ENCODE measurements around the gene TNRC6C. TPM values are rescaled to one million over a fixed set of nuclear protein-coding genes. Genes with fewer than 3 reads are reported as not detected.

Gene TNRC6C
- polyA plus RNA-seq, 4 donors: 13.0 to 16.1 (median 14.4) TPM

DNA sequence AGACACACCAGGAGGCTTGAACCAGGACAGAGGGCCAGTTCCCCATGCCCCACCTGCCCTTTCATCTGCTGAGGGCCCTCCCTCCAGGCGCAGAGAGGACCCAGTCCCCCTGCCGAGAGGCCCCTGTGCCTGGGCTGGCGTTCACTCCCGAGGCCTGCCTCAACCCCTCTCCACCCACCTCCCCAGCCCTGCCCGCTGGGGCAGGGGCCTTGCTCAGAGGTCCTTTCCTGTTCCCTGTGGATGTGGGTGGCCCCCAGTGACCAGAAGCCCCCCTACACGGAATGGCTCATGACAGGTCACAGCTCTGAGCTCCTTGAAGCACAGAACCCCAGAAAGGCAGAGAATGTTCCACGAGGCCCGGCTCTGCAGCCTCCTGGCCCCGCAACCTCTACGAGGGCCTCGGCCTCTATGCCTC is 163.3 kb downstream of the TNRC6C start:
- no peak for DNase-seq (ENCODE audit: low read depth in 4 of 4, low spot score in 3 of 4)

DNA sequence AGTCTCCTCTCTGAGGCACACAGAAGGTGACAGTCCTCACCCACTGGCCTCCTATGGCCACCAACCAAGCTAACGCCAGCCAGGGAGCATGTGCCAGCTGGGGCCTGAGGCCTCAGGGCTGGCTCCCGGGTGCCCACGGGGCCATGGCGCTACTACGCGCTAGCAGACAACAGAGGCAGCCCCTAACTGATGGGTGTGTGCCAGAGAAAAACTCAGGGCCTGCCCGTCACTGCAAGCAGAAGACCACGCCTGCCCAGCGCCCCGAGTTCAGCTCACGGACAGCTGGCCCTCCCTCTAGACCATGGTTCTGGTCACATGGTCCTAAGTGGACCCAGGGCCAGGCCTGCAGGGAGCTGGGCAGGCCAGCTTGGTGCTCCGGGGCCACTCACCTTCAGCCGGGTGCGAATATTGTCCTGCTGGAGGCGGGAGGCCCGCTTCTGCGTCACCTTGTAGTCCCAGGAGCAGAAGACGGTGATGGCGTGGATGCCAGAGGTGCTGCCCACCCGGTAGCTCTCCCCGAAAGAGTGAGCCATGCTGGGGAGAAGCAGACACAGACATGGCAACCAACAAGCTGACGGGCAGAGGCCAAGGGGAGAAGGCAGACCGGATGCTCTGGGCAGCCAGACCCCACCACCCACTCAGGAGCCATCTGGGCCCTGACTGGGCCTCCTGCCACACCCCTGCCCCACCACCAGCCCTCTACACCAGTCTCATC is 163.9 kb downstream of the TNRC6C start:
- no peak for DNase-seq (ENCODE audit: low read depth in 4 of 4, low spot score in 3 of 4)

DNA sequence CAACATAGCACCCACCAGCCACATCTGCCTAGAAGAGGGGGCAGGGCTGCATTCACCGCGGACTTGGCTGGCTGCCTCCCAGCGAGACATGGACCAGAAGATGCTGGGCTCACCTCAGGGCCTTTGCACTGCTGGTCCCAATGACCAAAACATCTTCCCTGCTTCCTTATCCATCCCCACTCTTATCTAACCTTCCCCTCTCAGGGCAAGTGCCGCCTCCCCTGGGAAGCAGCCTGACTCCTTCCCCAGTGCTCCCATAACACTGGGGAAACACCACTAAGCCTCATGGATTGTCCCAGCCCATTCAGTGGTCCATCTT is 164.4 kb downstream of the TNRC6C start:
- DNase-seq (ENCODE audit: low read depth in 4 of 4, low spot score in 3 of 4): no peak

DNA sequence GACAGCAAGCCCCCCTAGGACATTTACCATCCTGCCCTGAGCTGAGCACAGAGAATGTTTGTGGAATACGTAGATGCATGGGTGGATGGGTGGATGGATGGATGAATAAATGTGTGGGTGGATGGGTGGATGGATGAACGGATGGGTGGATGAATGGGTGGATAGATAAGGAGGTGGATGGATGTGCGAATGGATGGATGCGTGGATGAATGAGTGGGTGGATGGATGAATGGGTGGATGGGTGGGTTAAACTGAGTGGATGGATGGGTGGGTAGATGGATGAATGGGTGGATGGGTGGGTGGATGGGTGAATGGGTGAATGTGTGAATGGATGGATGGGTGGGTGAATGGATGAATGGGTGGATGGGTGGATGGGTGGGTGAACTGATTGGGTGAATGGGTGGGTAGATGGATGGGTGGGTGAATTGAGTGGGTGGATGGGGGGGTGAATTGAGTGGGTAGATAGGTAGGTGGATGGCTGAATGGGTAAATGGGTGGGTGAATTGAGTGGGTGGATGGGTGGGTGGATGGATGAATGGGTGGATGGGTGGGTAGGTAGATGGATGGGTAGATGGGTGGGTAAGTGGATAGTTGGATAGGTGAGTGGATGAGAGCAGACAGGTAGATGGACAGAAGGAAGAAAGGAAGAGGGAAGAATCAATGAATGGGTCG is 164.9 kb downstream of the TNRC6C start:
- DNase-seq (ENCODE audit: low read depth in 4 of 4, low spot score in 3 of 4): no peak

DNA sequence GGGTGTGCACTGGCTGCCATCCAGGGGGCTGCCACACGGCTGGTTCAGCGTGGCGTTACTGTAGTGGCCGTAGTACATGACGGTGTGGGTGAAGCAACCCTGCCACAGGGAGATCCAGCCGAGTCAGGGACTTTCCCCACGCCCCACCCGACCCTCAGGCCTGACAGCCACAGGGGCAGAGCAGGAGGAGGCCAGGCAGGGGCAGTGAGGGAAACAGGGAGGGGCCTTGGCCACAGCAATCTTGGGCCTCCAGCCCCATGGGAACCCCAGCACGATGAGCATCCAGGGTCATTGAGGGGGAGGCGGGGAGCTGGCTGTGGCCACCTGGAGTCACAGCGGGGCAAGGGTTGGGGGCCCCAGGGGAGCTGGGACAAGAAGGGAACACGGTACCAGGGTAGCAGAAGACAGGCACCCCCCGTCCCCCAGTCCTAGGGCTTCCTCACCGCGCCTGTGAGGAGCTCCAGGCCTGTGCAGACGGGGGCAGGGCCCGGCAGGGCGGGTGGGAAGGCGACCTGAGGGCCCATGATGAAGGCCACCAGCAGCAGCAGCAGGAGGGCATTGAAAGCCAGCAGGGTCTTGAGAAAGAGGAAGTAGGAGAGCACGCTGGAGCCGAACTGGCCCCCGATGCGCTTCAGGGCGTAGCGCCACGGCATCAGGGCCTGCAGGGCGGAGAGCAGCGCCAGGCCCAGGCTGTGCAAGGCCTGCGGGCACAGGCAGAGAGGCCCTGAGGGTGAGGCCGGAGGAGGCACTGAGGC is 165.8 kb downstream of the TNRC6C start:
- no peak for DNase-seq (ENCODE audit: low read depth in 4 of 4, low spot score in 3 of 4)

DNA sequence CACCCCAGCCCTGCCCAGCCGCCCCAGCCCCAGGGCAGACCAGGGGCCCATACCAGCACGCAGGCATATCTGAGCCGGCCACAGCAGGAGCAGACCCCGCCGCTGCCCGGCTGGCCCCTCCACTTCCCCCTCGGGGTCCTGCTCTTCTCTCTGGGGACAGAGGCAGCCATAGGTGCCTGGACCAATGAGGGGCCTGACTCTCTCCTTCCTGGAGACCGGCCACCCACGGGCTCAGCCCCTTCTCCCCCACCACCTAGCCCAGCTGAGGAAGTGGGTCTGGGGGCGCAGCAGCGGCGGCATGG is 166.3 kb downstream of the TNRC6C start:
- DNase-seq (ENCODE audit: low read depth in 4 of 4, low spot score in 3 of 4): no peak

DNA sequence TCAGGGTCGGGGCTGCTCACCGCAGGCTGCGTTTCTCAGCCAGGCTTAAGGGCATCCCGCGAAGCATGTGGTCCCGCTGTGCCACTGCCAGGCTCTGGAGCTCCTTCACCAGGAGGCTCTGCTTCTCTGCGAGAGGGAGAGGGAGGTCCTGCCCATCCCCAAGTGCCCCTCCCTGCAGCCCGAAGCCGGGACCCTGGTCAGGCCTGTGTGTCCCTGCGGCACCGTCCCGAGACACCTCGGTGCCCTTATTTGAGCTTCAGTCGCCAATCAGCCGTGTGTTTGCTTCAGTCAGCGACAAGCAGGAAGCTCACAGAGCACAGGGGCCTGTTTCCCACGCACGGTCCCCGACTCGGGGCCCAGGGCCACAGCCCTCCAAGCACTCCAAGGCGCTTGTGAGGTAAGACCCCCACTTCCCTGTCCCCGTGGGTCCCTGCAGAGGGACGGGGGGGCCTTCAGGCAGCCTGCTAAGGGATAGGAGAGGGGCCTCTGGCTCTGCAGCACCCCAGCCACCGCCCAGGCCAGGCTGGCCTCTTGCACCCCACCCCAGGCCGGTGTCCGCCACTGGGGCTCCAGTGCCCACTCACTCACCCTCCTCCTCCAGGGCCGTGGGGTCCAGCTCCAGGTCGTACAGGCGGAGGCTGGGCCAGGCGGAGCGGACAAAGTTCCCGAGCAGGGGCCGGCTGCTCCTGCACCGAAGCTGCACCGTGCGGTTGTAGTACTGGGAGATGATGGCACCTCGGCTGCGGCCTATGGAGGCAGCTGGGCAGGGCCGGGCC is 166.8 kb downstream of the TNRC6C start:
- DNase-seq (ENCODE audit: low read depth in 4 of 4, low spot score in 3 of 4): no peak

DNA sequence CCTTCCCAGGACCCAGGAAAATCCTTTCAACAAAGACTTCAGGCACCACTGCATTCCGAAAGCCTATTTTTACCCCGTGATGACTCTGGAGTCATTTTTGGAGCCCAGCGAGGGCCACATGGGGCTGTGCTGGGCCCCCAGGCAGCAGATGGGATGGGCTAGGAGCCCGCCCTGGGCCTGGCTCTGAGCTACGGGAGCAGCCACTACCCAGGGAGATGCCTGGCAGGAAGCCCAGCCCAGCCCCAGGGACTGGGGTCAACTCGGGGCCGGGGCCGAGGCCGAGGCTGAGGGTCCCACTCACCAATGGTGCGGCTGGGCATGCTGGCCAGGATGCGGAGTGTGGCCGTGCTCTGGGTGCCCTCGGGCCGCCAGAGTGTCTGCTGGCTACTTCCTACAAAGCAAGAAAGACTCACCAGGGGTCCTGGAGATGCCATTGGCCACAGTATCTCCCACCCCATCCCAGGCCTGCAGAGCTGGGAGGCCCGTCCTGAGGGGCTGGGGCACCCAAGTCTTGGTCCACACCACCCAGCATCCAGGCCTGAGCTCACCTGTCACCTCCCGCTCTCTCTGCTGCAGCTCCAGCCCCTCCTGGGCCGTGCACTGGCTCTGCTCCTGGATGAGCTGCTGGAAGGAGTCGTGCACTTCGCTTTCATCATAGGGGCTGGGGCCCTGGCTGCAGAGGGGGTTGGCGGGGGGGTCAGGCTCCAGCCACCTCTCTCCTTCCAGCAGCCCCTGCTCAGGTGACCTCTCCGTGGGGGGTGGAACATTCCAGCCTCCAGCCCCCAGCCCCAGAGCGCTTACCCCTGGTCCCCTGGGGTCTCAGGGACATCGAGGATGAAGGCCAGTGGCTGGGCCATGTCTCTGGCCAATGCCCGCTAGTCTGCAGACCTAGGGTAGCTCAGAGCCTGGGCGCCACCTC is 167.7 kb downstream of the TNRC6C start:
- no peak for DNase-seq (ENCODE audit: low read depth in 4 of 4, low spot score in 3 of 4)

DNA sequence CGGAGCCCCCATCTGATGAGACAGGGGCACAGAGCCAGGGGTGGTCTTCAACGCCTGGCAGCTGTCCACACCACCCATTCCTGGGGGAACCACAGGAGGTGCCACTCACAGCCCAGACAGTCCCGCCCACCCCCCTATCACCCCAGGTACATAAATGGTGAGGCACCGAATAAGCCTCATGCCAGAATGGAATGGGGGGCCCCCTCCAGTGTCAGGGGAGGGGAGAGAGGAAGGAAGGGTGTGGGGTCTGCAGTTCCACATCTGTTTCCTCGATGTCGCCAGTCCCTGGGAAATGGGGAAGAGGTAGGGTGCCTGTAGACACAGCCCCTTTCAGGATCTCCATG is 168.4 kb downstream of the TNRC6C start:
- no peak for DNase-seq (ENCODE audit: low read depth in 4 of 4, low spot score in 3 of 4)

DNA sequence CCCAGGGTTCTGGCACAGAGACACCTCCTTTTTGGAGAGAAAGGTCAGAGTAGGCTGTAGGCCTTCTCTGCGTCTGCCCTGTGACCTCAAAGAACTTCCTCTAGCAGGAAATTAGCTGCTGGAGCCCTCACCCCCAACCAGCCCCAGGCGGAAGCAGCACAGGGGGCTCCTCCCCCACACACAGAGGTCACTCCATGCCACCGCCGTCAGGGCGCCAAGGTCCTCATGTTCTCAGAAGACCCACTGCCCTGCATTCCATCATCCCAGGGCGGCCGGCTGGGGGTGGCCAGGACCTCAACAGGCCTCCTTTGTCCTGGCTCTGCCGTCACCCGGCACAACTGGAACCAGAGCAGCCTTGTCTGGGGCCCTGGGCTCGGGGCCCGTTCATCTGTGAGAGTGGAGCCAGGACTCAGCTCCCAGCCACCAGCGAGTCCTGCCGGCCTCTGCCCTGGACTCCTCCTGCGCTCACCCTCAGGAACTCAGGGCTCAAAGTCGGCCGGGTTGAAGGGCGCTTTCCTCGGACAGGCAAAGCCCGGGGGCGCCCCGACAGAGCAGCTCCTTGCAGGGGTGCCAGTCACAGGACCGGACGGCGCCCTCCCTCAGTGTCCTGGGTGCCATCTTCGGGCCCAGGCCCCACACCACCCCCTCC is 168.9 kb downstream of the TNRC6C start:
- no peak for DNase-seq (ENCODE audit: low read depth in 4 of 4, low spot score in 3 of 4)

DNA sequence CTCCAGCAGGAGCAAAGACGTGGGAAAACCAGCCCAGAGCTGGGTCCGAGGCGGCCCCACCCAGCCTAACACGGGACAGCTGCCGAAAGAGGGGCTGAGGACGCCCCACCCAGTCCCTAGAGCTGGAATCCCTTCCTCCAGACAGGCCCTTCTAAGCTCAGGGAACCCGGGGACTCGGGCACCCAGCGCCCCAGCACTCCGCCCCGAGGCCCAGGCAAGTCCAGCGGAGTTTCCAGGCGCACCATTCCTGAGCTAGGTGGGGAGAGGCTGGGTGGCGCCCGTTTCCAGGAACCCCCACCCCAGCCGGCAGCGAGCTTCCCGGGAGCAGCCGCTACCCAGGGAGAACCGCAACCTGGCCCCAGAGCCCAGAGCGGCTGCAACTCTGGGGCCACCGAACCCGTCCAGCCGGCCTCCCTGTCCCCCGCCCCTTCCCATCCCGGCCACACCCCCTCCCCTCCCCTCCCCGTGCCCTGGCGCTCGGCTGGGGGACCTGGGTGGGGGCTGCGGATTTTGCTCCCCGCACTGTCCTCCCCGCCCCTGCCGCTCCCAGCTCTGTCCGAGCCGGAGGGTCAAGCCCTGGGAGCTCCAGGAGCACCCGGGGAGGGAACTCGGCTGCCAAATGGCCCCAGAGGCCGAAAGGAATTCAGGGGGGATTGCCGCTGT is 169.5 kb downstream of the TNRC6C start:
- DNase-seq (ENCODE audit: low read depth in 4 of 4, low spot score in 3 of 4): no peak

DNA sequence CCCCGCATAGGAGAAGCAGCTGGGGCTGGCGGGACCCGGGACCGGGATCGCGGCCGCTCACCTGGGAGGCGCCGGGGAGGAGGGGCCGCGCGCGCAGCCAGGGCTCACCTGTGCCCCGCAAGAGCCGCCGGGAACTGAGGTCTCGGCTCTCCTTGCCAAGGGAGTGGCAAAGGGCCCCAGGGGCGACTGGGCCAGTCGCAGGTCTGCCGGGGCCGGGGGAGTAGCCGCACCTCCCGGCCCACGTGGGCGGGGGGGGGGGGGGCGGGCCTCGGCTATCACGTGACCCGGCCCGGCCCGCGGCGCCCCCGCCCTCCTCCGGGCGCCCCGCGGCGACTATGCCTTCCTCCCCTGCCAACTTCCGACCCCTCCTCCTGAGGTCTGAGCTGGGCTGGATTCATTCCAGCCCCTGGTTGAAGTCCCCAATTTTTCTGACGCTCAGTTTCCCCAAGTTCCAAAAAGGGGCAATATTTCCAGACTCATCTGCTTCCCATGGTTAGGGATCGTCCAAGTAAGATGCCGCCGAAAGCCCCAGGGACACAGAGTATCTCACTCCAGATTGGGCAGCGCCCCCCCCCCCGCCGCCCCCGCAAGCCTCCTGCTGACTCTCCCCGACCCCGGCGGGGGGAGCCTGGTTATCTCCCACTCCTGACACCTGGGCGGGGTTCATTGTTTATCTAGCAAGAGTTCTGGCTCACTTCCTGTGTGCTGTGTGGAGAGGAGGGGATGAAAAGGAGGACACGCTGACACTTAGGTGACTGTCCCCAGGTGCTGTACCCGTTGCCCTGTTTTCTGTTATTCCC is 170.2 kb downstream of the TNRC6C start, which contains the start of gene TMC6:
Gene TMC6 (minus strand): TSS at position 205 of the 800 bp plus-strand sequence. CDS start 1,923 bp downstream, outside the sequence.
- no peak for DNase-seq (ENCODE audit: low read depth in 4 of 4, low spot score in 3 of 4)

DNA sequence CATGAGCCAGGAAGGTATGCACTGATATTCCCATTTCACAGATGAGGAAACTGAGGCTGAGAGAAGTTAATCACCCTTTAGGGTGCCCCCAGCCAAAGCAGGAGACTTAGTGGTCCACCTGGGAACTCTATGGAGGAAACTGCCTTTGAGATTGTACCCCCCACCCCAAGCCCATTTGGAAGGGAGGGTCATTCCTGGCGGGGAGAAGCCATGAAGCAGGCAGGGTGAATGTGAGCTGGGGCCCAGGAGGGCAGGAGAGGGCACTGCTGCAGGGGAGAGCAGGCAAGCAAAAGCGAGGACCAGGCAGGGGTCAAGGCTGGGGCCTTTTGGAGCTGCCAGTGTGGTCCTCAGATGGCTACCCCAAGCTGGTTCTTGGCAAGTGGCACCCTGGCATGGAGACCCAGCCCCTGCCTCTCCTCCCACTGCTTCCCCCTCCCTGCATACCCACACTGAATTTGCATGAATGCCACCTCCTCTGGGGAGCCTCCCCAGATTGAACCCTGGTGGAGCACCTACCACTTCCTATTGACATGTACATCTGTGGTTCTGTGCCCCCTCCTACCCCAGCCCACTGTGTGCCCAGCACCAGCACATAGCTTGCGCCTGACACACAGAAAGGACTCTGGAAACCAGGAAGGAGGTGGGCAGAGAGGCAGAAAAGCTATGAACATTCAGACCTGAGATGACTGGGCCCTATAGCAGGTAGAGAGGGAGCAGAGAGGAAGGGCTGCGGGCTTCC is 171.0 kb downstream of the TNRC6C start:
- no peak for DNase-seq (ENCODE audit: low read depth in 4 of 4, low spot score in 3 of 4)

DNA sequence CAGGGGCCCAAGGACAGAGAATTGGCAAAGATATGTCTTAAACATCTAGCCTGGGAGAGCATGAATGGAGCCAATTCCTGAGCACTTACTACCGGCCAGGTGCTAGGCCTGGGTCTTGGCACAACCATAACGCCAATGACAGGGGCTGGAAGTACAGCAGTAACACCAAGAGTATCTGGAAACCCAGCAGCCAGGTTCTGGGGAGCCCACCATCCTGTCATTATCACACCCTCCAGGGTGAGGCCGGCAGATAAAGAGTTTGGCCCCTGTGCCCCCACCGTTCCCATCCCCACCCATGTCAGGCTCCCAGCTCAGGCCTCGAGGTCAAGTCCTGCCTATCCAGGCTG is 171.6 kb downstream of the TNRC6C start:
- DNase-seq (ENCODE audit: low read depth in 4 of 4, low spot score in 3 of 4): no peak

DNA sequence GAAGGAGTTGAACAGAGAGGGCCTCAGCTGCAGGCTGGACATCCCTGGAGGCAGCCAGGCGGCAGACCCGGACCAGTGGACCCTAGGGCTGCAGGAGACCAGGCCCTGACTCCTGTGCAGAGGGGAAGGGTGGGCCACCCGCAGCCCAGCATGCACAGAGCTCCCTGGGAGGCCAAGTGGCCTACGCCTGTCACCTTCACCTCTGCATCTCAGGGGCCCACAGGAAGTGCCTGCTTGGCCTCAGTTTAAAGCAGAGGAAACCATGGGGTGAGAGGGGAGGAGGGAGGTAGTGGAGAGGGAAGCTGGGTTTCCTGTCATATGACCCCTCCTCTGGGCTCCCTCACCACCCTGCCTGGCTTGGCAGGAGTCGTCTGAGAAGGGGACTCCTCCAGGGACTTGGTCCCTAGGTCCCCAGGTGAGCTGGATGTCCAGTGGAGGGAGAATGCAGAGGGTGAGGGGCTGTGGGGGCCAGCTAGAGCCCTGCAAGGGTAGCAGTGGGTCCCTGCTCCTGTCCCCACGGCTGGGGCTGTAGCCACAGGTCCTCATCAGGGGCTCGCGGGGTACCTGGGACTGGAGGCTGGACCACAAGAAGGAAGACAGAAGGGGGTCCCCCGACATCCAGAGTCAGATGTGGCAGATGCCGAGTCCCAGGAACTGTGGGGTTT is 172.1 kb downstream of the TNRC6C start, which contains the start of gene TMC8:
Gene TMC8 (plus strand): TSS at position 335 of the 665 bp plus-strand sequence. CDS start 818 bp downstream, outside the sequence.
- DNase-seq (ENCODE audit: low read depth in 4 of 4, low spot score in 3 of 4): no peak

DNA sequence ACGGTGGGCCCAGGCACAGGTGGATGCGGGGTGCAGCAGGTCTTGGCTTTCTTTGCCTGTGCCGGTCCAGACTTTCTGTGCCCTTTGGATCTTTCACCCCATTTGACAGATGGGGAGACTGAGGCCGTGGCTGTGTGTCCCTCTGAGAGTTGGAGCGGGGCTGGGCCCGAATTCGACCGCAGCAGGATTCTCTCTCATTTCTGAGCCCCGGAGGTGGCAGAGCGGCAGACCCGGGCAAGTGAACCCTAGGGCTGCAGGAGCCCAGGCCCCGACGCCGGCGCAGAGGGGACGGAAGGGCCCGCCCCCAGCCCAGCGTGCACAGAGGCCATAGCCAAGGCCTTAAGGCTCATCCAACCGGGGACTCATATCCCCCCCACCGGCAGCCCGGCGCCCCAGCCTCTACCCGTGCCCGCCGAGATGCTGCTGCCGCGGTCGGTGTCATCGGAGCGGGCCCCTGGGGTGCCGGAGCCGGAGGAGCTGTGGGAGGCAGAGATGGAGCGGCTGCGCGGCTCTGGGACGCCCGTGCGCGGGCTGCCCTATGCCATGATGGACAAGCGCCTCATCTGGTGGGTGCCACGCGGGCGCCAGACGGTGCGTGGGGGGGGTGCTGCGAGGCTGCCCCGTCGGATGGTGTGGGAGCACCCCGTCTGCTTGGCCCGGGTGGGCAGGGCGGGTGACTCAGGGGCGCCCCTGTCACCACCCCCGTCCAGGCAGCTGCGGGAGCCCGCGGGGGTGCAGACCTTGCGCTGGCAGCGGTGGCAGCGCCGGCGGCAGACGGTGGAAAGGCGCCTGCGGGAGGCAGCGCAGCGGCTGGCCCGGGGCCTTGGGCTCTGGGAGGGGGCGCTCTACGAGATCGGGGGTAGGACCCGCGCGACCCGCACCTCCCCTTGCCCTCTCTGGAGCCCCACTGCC is 172.9 kb downstream of the TNRC6C start:
- no peak for DNase-seq (ENCODE audit: low read depth in 4 of 4, low spot score in 3 of 4)

Data from left renal pelvis (tissue), 4 donors.